ENCODE data around the gene VPS18.

VPS18 gene

DNA sequence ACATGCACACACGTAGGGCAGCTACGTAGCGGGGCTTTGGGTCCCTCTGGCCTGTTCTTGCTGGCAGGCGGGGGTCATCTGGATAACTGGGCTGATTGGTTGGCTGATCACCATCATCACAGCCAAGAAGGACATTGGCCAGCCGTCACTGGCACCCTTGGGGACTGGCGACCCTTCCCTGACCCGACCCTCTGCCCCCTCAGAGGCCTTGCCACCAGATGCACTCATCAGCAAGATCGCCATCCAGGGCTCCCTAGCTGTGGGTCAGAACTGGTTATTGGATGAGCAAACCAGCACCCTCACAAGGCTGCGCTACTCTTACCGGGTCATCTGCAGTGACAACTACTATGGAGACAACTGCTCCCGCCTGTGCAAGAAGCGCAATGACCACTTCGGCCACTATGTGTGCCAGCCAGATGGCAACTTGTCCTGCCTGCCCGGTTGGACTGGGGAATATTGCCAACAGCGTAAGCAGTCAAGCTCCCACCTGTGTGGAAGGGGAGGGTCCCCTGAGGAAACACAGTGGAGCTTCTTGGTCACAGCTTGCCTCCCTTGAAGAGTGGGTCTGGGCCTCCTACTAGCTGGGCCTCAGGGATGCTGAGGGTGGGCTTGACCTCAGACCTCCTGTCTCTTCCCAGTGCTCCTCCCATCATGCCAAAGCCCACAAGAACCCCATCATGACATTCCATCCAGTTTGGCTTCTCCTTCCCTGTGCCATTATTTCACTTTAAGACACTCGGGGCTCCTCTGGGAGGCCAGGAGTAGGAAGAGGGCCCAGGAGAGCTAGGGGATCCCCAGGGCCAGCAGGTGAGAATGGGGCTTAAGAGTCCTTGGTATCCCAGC, 37.3 kb downstream of the VPS18 start:
- no peak for TF ChIP-seq CTCF (conservative IDR thresholded peaks at IDR 0.05)
- H3K27ac ChIP-seq = no peak overlapping the region; the same call in 1 of the 2 replicates

DNA sequence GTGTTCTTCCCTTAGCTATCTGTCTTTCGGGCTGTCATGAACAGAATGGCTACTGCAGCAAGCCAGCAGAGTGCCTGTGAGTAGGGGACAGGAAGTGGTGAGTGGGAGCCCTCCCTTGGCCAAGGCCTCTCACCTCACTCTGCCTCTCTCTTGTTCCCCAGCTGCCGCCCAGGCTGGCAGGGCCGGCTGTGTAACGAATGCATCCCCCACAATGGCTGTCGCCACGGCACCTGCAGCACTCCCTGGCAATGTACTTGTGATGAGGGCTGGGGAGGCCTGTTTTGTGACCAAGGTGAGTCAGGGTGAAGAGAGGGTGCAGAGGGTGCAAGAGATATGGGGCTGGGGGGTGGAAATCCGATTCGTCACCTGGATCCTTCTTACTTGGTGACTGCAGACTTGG, 37.9 kb downstream of the VPS18 start:
- TF ChIP-seq CTCF (conservative IDR thresholded peaks at IDR 0.05) = no peak
- no peak overlapping the region for H3K27ac ChIP-seq

DNA sequence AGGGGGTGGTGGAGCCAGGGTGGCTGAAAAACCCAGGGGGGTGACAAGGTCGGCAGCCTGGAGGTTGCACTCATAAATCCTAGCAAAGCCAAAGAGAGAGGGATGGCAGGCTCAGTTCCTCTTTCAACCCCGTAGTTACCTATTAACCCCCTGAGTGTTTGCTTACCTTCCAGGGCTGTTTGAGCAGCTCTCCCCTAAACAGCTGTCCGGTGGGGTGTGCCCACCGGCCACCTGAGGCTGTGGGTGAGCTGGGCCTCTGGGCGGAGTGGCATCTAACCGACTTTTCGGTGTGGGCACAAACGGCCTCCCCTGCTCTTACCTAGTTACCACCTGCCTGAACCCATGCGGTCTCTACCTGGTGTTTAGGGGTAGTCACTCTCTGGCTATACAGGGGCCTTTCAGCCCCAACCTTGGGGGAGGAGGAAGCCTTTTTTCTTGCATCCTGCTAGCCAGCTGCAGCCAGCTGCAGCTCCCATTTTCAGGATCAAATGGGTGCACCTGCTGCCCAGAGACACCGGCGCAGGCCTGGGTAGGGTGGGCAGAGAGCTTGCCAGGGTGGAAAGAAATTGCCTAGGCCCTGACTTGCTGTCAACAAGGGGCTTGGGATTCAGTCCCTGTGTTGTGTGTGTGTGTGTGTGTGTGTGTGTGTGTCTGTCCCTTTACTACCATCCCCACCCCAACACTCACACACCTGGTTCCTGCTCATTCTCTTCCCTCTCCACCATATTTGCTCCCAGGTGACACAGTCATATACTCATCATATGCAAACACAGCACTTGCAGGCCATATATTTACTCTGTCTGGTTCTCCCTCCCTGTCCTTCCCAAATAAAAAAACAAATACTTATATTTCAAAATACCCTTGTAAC, 38.6 kb downstream of the VPS18 start:
- no peak overlapping the region for H3K27ac ChIP-seq
- no peak for TF ChIP-seq CTCF (conservative IDR thresholded peaks at IDR 0.05)

- H3K27ac ChIP-seq = no peak overlapping the region
- TF ChIP-seq CTCF (conservative IDR thresholded peaks at IDR 0.05) = no peak
These were observed 39.3 kb downstream of the VPS18 start for GRCh38 chr15:40933517-40933902.

GRCh38 chr15:40934457-40934856, 40.2 kb downstream of the VPS18 start:
- no peak overlapping the region for H3K27ac ChIP-seq
- TF ChIP-seq CTCF (conservative IDR thresholded peaks at IDR 0.05) = no peak

DNA sequence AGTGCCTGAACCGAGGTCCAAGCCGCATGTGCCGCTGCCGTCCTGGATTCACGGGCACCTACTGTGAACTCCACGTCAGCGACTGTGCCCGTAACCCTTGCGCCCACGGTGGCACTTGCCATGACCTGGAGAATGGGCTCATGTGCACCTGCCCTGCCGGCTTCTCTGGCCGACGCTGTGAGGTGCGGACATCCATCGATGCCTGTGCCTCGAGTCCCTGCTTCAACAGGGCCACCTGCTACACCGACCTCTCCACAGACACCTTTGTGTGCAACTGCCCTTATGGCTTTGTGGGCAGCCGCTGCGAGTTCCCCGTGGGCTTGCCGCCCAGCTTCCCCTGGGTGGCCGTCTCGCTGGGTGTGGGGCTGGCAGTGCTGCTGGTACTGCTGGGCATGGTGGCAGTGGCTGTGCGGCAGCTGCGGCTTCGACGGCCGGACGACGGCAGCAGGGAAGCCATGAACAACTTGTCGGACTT, 42.0 kb downstream of the VPS18 start:
- no peak overlapping the region for H3K27ac ChIP-seq

More for the DNA sequence above, 42.0 kb downstream of the VPS18 start:
- no peak for TF ChIP-seq CTCF (conservative IDR thresholded peaks at IDR 0.05)

Data from VCaP (cell line).